Glutamatergic neuron (in vitro differentiated cells): ENCODE measurements around the gene PTPRB. TPM values are rescaled to one million over a fixed set of nuclear protein-coding genes. Genes with fewer than 3 reads are reported as not detected.

ENCODE experiments used
- DNase-seq: peaks from one replicate; pipeline ENCODE4 v3.0.0; 2022
- H3K27ac Mint-ChIP-seq: one replicate; pipeline ENCODE4 v1.8.0; 2020; ENCODE audit warnings: mild to moderate bottlenecking, mixed read lengths, inconsistent platforms; ENCODE audit not compliant: unreplicated experiment
- H3K27me3 Mint-ChIP-seq: one replicate; pipeline ENCODE4 v1.8.0; 2020; ENCODE audit warnings: mild to moderate bottlenecking, moderate library complexity, mixed read lengths, inconsistent platforms; ENCODE audit not compliant: unreplicated experiment
- H3K36me3 Mint-ChIP-seq: one replicate; pipeline ENCODE4 v1.8.0; 2020; ENCODE audit warnings: mild to moderate bottlenecking, mixed read lengths, inconsistent platforms; ENCODE audit not compliant: unreplicated experiment
- H3K4me1 Mint-ChIP-seq: one replicate; pipeline ENCODE4 v1.8.0; 2020; ENCODE audit warnings: mild to moderate bottlenecking, low read depth, mixed read lengths, inconsistent platforms; ENCODE audit not compliant: unreplicated experiment
- H3K4me3 Mint-ChIP-seq: one replicate; pipeline ENCODE4 v1.8.0; 2020; ENCODE audit warnings: mild to moderate bottlenecking, mixed read lengths, inconsistent platforms; ENCODE audit not compliant: unreplicated experiment
- H3K9me3 Mint-ChIP-seq: one replicate; pipeline ENCODE4 v1.8.0; 2020; ENCODE audit warnings: mild to moderate bottlenecking, moderate library complexity, mixed read lengths, inconsistent platforms; ENCODE audit not compliant: unreplicated experiment
- total RNA-seq: library from RNA; stranded (reverse); fragmentation: NEBNext Ultra II Directional; extraction: Animal tissue kit (Norgen Biotek cat#: 25700); gene quantifications from one replicate; pipeline ENCODE4 v1.2.1, GENCODE V29; 2021; ENCODE audit not compliant: unreplicated experiment
- TF ChIP-seq, protein P1 (sequence below): fragments of 200-600 bp; sonication (generic); IDR thresholded peaks from one replicate; pipeline ENCODE4 v1.5.0; 2021; ENCODE audit not compliant: partially characterized antibody, unreplicated experiment

PTPRB gene
- total RNA-seq, 1 donor from 2014 or later, result 0.17 TPM

DNA sequence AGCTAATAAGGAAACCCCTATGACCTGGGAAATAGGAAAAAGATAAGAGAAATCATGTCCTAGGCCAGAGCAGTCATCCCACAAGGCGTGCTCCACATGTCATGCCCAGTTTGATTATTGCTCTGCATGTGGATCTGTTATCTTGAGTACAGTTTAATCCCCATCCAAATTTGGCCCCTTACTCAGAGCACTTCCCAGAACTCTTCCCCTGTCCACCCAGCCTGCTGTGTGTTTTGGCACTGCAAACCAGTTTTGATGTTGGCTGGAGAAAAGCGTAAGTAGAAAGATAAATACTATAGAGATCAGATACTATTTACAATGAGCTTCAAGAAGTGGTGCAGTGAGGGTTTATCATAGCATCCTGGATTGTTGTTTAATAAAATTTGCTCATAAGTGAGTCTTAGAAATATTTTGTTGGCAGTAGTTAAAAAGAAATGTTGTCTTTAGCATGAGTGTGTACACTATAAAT is 83.8 kb downstream of the PTPRB start:
- peaks cover 2% of the 10 kb centered on the region for H3K27me3 Mint-ChIP-seq
- H3K9me3 Mint-ChIP-seq, result no peaks in the 10 kb centered on the region
- TF ChIP-seq, protein P1, sequence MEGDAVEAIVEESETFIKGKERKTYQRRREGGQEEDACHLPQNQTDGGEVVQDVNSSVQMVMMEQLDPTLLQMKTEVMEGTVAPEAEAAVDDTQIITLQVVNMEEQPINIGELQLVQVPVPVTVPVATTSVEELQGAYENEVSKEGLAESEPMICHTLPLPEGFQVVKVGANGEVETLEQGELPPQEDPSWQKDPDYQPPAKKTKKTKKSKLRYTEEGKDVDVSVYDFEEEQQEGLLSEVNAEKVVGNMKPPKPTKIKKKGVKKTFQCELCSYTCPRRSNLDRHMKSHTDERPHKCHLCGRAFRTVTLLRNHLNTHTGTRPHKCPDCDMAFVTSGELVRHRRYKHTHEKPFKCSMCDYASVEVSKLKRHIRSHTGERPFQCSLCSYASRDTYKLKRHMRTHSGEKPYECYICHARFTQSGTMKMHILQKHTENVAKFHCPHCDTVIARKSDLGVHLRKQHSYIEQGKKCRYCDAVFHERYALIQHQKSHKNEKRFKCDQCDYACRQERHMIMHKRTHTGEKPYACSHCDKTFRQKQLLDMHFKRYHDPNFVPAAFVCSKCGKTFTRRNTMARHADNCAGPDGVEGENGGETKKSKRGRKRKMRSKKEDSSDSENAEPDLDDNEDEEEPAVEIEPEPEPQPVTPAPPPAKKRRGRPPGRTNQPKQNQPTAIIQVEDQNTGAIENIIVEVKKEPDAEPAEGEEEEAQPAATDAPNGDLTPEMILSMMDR, result no peak
- DNase-seq, result no peak
- no peak overlapping the region for H3K4me3 Mint-ChIP-seq
- no peak overlapping the region for H3K27ac Mint-ChIP-seq
- H3K4me1 Mint-ChIP-seq, result no peaks in the 10 kb centered on the region
- H3K36me3 Mint-ChIP-seq, result no peaks in the 10 kb centered on the region

DNA sequence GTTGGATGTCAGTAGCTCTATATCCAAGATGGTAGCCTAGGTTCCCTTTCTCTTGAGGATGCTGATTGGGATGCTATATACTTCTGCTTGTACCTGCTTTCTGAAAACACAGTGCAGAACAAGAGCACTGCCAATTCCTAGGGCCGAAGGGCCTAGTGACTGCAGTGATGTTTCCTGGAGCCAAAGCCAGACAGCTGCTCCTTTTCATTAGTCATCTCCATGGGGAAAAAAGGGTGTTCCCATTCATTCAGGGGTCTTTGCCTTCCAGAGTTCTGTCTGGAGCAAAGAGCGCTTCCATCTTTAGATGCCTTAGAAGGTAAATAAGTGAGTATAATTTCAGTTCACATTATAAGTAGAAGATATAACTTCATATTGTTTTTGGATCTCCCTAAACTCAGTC is 85.5 kb downstream of the PTPRB start:
- H3K36me3 Mint-ChIP-seq, result no peaks in the 10 kb centered on the region
- H3K27me3 Mint-ChIP-seq, result peaks cover 2% of the 10 kb centered on the region
- H3K27ac Mint-ChIP-seq, result no peak overlapping the region
- no peaks in the 10 kb centered on the region for H3K4me1 Mint-ChIP-seq
- no peak for DNase-seq
- no peak overlapping the region for H3K4me3 Mint-ChIP-seq
- H3K9me3 Mint-ChIP-seq, result no peaks in the 10 kb centered on the region
- TF ChIP-seq, protein P1, result no peak

DNA sequence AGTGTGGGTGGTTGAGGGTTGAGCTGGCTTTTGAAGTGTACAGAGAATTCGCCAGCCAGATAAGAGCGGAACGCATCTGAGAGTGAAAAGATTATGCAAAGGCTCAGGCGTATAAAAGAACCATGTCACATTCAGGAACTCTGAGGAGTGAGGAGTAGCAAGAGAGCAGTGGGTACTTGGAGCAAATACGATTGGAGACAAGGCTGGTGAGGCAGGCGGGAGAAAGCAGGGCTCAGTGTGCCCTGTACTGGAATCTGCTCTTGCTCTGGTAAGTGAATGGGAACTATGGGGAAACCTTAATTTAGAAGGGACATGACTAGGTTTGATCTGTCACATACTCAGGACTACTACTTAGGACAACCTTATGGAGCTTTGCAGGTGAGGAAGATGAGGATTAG is 87.0 kb downstream of the PTPRB start:
- Mint-ChIP-seq H3K4me1 (no peaks in the 10 kb centered on the region), H3K36me3 (no peaks in the 10 kb centered on the region), H3K27me3 (peaks cover 2% of the 10 kb centered on the region), H3K27ac (no peak overlapping the region), H3K9me3 (no peaks in the 10 kb centered on the region), H3K4me3 (no peak overlapping the region)
- no peak for DNase-seq
- TF ChIP-seq, protein P1, result no peak

DNA sequence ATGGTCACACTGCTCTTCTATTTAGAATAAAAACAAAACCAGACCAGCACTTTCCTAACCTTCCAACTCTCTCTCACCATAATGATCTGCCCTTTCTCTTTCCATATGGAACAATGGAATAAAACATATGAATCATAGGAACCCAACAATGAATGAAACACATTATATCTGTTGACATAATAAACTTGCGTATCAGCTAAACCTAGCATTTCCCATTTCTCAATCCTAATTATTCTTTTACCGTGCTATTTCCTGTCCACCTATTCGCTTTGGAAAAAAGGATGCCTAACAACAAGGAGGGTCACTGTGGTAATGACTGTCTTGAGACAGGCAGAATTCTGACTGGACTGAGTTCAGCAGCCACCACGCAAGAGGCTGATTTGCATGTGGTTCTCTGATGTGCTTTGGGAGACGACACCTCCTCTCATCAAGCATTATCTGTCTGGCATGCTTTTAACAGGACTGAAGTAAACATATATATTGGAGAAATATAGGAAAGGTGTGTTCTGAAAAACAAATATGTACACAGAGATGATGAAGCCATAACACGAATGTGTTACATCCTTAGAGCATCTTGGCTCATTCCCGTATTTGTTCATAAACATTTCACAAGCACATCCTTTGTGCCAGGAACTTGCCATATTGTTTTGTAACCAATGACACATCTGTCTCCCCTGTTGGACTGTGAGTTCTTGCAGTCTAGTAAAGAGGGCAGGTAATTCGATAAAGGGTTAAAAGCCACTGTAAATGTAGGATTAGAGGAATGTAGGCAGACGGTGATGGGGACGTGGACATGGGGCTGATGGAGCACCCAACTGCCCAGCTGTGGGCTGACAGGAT is 87.7 kb downstream of the PTPRB start:
- H3K4me3 Mint-ChIP-seq, result no peak overlapping the region
- no peak overlapping the region for H3K27ac Mint-ChIP-seq
- peaks cover 2% of the 10 kb centered on the region for H3K27me3 Mint-ChIP-seq
- H3K4me1 Mint-ChIP-seq, result no peaks in the 10 kb centered on the region
- H3K36me3 Mint-ChIP-seq, result no peaks in the 10 kb centered on the region
- TF ChIP-seq, protein P1, result no peak
- no peak for DNase-seq
- H3K9me3 Mint-ChIP-seq, result no peaks in the 10 kb centered on the region

DNA sequence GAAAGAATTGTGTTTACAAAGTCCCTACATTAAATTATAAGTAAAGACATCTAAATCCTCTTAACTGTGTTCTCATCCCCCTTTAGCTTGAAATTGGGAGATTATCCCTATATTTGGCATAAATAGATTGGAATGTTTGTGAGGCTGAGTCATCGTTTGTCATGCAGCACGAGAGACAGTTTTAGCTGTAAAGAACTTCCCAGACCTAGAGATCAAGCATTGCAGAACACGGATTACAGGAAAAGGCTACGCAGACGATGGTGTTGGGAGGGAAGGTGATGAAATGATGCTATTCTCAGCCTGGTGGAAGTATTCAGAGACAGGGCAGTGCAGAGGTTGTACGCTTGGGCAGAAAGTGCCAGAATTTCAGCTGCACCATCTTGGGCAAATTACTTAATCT is 93.8 kb downstream of the PTPRB start:
- Mint-ChIP-seq H3K9me3 (no peaks in the 10 kb centered on the region), H3K4me1 (no peaks in the 10 kb centered on the region), H3K36me3 (no peaks in the 10 kb centered on the region), H3K27ac (no peak overlapping the region), H3K4me3 (no peak overlapping the region), H3K27me3 (no peaks in the 10 kb centered on the region)
- no peak for DNase-seq
- TF ChIP-seq, protein P1, result no peak
